ENCODE results near the gene STXBP2.

DNA sequence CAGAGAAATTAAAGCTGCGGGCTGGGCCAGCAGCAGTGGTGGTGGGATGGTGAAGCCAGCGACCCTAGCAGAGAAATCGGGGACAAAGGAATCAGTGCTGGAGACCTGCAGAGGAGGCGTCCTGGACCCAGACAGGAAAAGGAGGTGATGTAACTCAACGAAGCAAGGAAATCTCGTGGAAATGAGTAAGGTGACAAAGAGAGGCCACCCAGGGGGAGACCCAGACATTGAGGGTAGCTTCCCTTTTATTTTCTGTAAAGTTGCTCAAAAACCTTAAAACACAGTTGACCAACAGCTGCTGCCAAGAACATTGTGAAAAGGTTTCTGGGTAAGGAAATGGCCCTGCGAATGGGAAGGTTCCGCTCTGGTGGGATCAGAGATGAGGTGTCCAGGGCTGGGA is 18.7 kb downstream of the STXBP2 start:
- TF ChIP-seq, protein P1, sequence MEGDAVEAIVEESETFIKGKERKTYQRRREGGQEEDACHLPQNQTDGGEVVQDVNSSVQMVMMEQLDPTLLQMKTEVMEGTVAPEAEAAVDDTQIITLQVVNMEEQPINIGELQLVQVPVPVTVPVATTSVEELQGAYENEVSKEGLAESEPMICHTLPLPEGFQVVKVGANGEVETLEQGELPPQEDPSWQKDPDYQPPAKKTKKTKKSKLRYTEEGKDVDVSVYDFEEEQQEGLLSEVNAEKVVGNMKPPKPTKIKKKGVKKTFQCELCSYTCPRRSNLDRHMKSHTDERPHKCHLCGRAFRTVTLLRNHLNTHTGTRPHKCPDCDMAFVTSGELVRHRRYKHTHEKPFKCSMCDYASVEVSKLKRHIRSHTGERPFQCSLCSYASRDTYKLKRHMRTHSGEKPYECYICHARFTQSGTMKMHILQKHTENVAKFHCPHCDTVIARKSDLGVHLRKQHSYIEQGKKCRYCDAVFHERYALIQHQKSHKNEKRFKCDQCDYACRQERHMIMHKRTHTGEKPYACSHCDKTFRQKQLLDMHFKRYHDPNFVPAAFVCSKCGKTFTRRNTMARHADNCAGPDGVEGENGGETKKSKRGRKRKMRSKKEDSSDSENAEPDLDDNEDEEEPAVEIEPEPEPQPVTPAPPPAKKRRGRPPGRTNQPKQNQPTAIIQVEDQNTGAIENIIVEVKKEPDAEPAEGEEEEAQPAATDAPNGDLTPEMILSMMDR (IDR thresholded peaks at IDR 0.05): no peak
- TF ChIP-seq POLR2A (IDR thresholded peaks at IDR 0.05): no peak
